ENCODE measurements around the gene OR51B6. TPM values are rescaled to one million over a fixed set of nuclear protein-coding genes. Genes with fewer than 3 reads are reported as not detected.

The OR51B6 gene
- total and polyA plus RNA-seq, 2 donors: not detected

DNA sequence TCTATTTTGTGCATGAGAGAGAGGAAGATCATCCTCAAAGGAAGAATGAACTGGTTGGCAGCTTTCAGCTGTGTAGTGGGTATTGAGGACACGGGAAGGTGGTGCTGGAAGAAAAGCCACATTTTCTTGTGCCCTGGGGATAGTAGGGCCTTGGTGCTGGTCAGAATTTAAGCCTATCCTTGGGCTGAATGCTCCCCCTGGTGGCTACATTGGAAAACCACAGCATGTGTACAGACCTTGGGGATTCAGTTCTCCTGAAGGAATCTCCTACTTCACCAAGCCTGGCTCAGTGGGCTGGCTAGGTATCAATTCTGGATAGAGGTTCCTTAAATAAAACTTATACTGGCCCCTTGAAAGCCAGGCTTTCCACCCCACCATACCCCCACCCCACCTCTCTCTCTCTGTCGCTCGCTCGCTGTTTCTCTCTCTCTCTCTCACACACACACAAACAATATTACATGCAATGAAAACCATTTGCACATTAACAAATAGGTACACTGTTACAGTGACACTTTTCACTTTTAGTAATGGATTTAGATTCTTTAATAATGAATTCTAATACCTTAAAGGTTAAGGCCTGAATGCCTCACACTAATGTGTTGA lies 29.5 kb downstream of the OR51B6 start:
- no peaks in the 10 kb centered on the region for H3K4me1 ChIP-seq (ENCODE audit: control insufficient read depth in 2 of 2, insufficient read depth in 2 of 2, low read length in 2 of 2)
- WGBS: 82% methylated on average over 4 of the region's 4 CpGs
- no peaks in the 10 kb centered on the region for H3K36me3 ChIP-seq (ENCODE audit: control insufficient read depth in 2 of 2, insufficient read depth in 2 of 2, low read length in 1 of 2)
- H3K27me3 ChIP-seq (ENCODE audit: control insufficient read depth in 2 of 2, insufficient read depth in 1 of 2, low read length in 1 of 2): no peaks in the 10 kb centered on the region
- H3K27ac ChIP-seq (ENCODE audit: low read depth in 1 of 2, low read length in 1 of 2): no peak overlapping the region
- H3K9me3 ChIP-seq (ENCODE audit: control insufficient read depth in 2 of 2, insufficient read depth in 1 of 2, low read length in 1 of 2): no peaks in the 10 kb centered on the region
- H3K4me3 ChIP-seq (ENCODE audit: low read length in 2 of 2): no peak overlapping the region
- DNase-seq (ENCODE audit: low read depth in 6 of 9, low spot score in 9 of 9): peak in 4 of 9 donors; percentile 2 to 21 (median 11)

DNA sequence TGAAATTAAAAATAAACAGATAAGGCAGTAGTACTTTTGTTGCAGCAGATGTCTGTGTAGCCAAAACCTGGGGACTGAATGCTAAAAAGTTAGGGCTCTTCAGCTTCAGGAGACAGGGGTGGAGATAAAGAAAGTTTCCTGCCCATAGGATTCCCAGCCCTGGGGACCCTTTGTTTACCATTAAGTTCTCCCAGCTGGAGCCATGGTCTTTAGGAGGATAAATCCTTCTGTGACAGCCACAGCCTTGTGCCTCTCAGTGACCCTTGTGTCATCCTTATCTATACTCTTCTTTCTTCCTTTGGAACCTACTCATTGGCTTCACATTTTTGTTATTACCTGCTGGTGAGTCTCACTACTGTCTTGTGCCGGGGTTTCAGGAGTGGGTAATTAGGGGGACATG lies 32.3 kb downstream of the OR51B6 start, which contains the start of gene OR51M1:
Gene OR51M1, plus strand, starts transcription at position 237 of the 400 bp plus-strand sequence. CDS start 5,587 bp downstream, outside the sequence.
- Histone ChIP-seq H3K27me3 (ENCODE audit: control insufficient read depth in 2 of 2, insufficient read depth in 1 of 2, low read length in 1 of 2) (no peaks in the 10 kb centered on the region), H3K4me1 (ENCODE audit: control insufficient read depth in 2 of 2, insufficient read depth in 2 of 2, low read length in 2 of 2) (no peaks in the 10 kb centered on the region), H3K9me3 (ENCODE audit: control insufficient read depth in 2 of 2, insufficient read depth in 1 of 2, low read length in 1 of 2) (no peaks in the 10 kb centered on the region), H3K27ac (ENCODE audit: low read depth in 1 of 2, low read length in 1 of 2) (no peak within 1 kb of the TSS), H3K4me3 (ENCODE audit: low read length in 2 of 2) (no peak within 1 kb of the TSS), H3K36me3 (ENCODE audit: control insufficient read depth in 2 of 2, insufficient read depth in 2 of 2, low read length in 1 of 2) (no peaks in the 10 kb centered on the region)
- DNase-seq (ENCODE audit: low read depth in 6 of 9, low spot score in 9 of 9): no peak
- WGBS: 90% methylated on average over 1 of the region's 1 CpG

DNA sequence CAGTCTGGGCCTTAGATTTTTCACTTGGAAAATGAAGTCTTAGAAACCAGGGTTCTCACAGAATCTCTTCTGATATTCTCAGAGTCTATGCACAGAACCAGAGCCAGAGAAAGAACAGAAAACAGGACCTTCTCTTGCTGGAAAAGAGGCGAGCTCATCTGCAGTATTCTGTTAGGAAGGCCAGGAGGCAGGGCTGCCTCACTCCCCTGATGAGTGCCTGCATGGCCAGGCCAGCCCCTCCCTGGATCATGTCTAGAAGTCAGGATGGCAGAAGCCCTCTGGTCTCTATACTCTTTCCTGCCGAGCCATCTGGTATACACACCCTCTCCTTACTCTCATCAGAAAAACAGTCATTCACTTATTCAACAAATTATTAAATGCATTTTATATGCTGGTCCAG lies 33.0 kb downstream of the OR51B6 start:
- DNase-seq (ENCODE audit: low read depth in 6 of 9, low spot score in 9 of 9): no peak
- Histone ChIP-seq H3K4me3 (ENCODE audit: low read length in 2 of 2) (no peak overlapping the region), H3K4me1 (ENCODE audit: control insufficient read depth in 2 of 2, insufficient read depth in 2 of 2, low read length in 2 of 2) (no peaks in the 10 kb centered on the region), H3K27me3 (ENCODE audit: control insufficient read depth in 2 of 2, insufficient read depth in 1 of 2, low read length in 1 of 2) (no peaks in the 10 kb centered on the region), H3K36me3 (ENCODE audit: control insufficient read depth in 2 of 2, insufficient read depth in 2 of 2, low read length in 1 of 2) (no peaks in the 10 kb centered on the region), H3K27ac (ENCODE audit: low read depth in 1 of 2, low read length in 1 of 2) (no peak overlapping the region), H3K9me3 (ENCODE audit: control insufficient read depth in 2 of 2, insufficient read depth in 1 of 2, low read length in 1 of 2) (no peaks in the 10 kb centered on the region)
- 92% methylated on average over 2 of the region's 2 CpGs for WGBS

DNA sequence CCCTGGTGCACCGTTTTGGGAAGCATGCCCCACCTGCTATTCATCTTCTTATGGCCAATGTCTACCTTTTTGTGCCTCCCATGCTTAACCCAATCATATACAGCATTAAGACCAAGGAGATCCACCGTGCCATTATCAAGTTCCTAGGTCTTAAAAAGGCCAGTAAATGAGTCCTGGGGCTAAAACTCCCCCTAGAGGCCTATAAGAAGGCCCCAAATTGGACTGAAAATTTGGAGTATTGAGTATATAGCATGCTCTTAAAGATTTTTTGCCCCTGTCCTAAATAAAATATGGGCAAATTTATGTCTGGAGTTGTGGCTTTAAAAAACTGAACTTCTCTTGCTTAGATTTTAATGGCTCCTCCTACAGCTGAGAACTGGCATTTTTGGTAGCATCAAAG lies 38.9 kb downstream of the OR51B6 start:
- no peaks in the 10 kb centered on the region for H3K27me3 ChIP-seq (ENCODE audit: control insufficient read depth in 2 of 2, insufficient read depth in 1 of 2, low read length in 1 of 2)
- H3K27ac ChIP-seq (ENCODE audit: low read depth in 1 of 2, low read length in 1 of 2): no peak overlapping the region
- no peak overlapping the region for H3K4me3 ChIP-seq (ENCODE audit: low read length in 2 of 2)
- H3K9me3 ChIP-seq (ENCODE audit: control insufficient read depth in 2 of 2, insufficient read depth in 1 of 2, low read length in 1 of 2): no peaks in the 10 kb centered on the region
- no peaks in the 10 kb centered on the region for H3K4me1 ChIP-seq (ENCODE audit: control insufficient read depth in 2 of 2, insufficient read depth in 2 of 2, low read length in 2 of 2)
- DNase-seq (ENCODE audit: low read depth in 6 of 9, low spot score in 9 of 9): no peak
- no peaks in the 10 kb centered on the region for H3K36me3 ChIP-seq (ENCODE audit: control insufficient read depth in 2 of 2, insufficient read depth in 2 of 2, low read length in 1 of 2)
- WGBS: 92% methylated on average over 2 of the region's 2 CpGs

DNA sequence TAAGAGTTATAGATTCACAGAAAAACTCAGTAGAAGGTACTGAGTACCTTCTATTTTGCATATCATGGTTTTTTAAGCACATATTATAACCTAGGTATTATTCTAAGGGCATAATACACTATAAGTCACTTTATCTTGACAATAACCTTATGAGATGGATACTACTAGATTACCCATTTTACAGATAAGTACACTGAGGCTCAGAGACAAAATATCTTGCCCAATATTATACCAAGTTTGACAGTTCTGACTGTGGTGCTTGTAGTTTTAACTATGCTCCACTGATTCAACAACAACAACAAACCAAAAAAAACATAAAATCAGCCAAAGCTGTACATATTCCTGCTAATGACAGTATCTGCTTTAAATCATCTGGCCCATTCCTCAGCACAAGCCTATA lies 42.8 kb downstream of the OR51B6 start:
- Histone ChIP-seq H3K9me3 (ENCODE audit: control insufficient read depth in 2 of 2, insufficient read depth in 1 of 2, low read length in 1 of 2) (no peaks in the 10 kb centered on the region), H3K4me3 (ENCODE audit: low read length in 2 of 2) (no peak overlapping the region), H3K36me3 (ENCODE audit: control insufficient read depth in 2 of 2, insufficient read depth in 2 of 2, low read length in 1 of 2) (no peaks in the 10 kb centered on the region), H3K4me1 (ENCODE audit: control insufficient read depth in 2 of 2, insufficient read depth in 2 of 2, low read length in 2 of 2) (no peaks in the 10 kb centered on the region), H3K27me3 (ENCODE audit: control insufficient read depth in 2 of 2, insufficient read depth in 1 of 2, low read length in 1 of 2) (no peaks in the 10 kb centered on the region), H3K27ac (ENCODE audit: low read depth in 1 of 2, low read length in 1 of 2) (no peak overlapping the region)
- DNase-seq (ENCODE audit: low read depth in 6 of 9, low spot score in 9 of 9): no peak

DNA sequence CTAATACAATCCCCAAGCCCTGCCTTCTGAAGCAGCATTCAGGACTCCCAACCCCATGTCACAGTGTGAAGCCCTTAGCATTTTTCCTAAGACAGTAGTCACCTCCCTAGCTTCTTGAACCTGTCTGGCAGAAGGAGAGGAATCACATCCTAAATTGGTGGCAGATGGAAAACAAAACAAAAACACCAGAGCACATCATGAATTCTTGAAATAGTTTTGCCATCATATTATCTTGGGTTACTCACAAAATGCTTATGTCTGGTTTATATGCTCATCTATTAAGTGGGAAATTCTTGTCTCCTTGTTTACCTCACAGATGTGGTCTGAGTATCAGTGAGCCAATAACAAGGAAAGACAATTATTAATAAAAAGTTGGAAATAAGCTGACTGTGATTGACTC lies 47.6 kb downstream of the OR51B6 start:
- DNase-seq (ENCODE audit: low read depth in 6 of 9, low spot score in 9 of 9): no peak
- Histone ChIP-seq H3K27me3 (ENCODE audit: control insufficient read depth in 2 of 2, insufficient read depth in 1 of 2, low read length in 1 of 2) (no peaks in the 10 kb centered on the region), H3K36me3 (ENCODE audit: control insufficient read depth in 2 of 2, insufficient read depth in 2 of 2, low read length in 1 of 2) (no peaks in the 10 kb centered on the region), H3K9me3 (ENCODE audit: control insufficient read depth in 2 of 2, insufficient read depth in 1 of 2, low read length in 1 of 2) (no peaks in the 10 kb centered on the region), H3K4me3 (ENCODE audit: low read length in 2 of 2) (no peak overlapping the region), H3K4me1 (ENCODE audit: control insufficient read depth in 2 of 2, insufficient read depth in 2 of 2, low read length in 2 of 2) (no peaks in the 10 kb centered on the region), H3K27ac (ENCODE audit: low read depth in 1 of 2, low read length in 1 of 2) (no peak overlapping the region)

Other genes with a start within 250 kb of the OR51B6 start
- gene OR52A5, start 213.2 kb upstream of the OR51B6 start, total RNA-seq: not detected
- not detected for gene OR52A5, start 213.2 kb upstream of the OR51B6 start, polyA plus RNA-seq
- gene OR52A1, start 196.8 kb upstream of the OR51B6 start, total RNA-seq: not detected
- not detected for gene OR52A1, start 196.8 kb upstream of the OR51B6 start, polyA plus RNA-seq
- gene OR51V1, start 150.8 kb upstream of the OR51B6 start, total RNA-seq: not detected
- gene OR51V1, start 150.8 kb upstream of the OR51B6 start, polyA plus RNA-seq: not detected
- 341 TPM for gene HBB, start 124.4 kb upstream of the OR51B6 start, total RNA-seq
- 22.3 TPM for gene HBB, start 124.4 kb upstream of the OR51B6 start, polyA plus RNA-seq
- gene HBD, start 117.0 kb upstream of the OR51B6 start, total RNA-seq: 1.1 TPM
- gene HBD, start 117.0 kb upstream of the OR51B6 start, polyA plus RNA-seq: 1.3 TPM
- gene HBG1, start 101.7 kb upstream of the OR51B6 start, total RNA-seq: 612 TPM
- gene HBG1, start 101.7 kb upstream of the OR51B6 start, polyA plus RNA-seq: 0.41 TPM
- 5,270 TPM for gene HBG2, start 96.7 kb upstream of the OR51B6 start, total RNA-seq
- gene HBG2, start 96.7 kb upstream of the OR51B6 start, polyA plus RNA-seq: 1.0 TPM
- gene HBE1, start 81.6 kb upstream of the OR51B6 start, total RNA-seq: 5.5 TPM
- 1.8 TPM for gene HBE1, start 81.6 kb upstream of the OR51B6 start, polyA plus RNA-seq
- gene OR51B4, start 49.6 kb upstream of the OR51B6 start, total RNA-seq: not detected
- gene OR51B4, start 49.6 kb upstream of the OR51B6 start, polyA plus RNA-seq: not detected
- gene OR51B2, start 27.2 kb upstream of the OR51B6 start, total RNA-seq: not detected
- gene OR51B2, start 27.2 kb upstream of the OR51B6 start, polyA plus RNA-seq: 0.07 TPM
- 0.14 TPM for gene OR51B5, start 8.0 kb upstream of the OR51B6 start, total RNA-seq
- gene OR51B5, start 8.0 kb upstream of the OR51B6 start, polyA plus RNA-seq: 0.21 TPM
- gene OR51M1, start 32.3 kb downstream of the OR51B6 start, total RNA-seq: not detected
- 0.02 TPM for gene OR51M1, start 32.3 kb downstream of the OR51B6 start, polyA plus RNA-seq
- not detected for gene OR51Q1, start 70.6 kb downstream of the OR51B6 start, total RNA-seq
- not detected for gene OR51Q1, start 70.6 kb downstream of the OR51B6 start, polyA plus RNA-seq
- not detected for gene OR51I1, start 90.0 kb downstream of the OR51B6 start, total RNA-seq
- not detected for gene OR51I1, start 90.0 kb downstream of the OR51B6 start, polyA plus RNA-seq
- gene OR51I2, start 97.8 kb downstream of the OR51B6 start, total RNA-seq: not detected
- gene OR51I2, start 97.8 kb downstream of the OR51B6 start, polyA plus RNA-seq: not detected
- gene OR52D1, start 137.2 kb downstream of the OR51B6 start, total RNA-seq: not detected
- gene OR52D1, start 137.2 kb downstream of the OR51B6 start, polyA plus RNA-seq: not detected
- under 0.01 TPM for gene UBQLN3, start 158.4 kb downstream of the OR51B6 start, total RNA-seq
- 0.07 TPM for gene UBQLN3, start 158.4 kb downstream of the OR51B6 start, polyA plus RNA-seq
- gene UBQLNL, start 165.2 kb downstream of the OR51B6 start, total RNA-seq: 0.09 TPM
- gene UBQLNL, start 165.2 kb downstream of the OR51B6 start, polyA plus RNA-seq: 1.5 TPM
- 0.05 TPM for gene OR52H1, start 197.0 kb downstream of the OR51B6 start, total RNA-seq
- not detected for gene OR52H1, start 197.0 kb downstream of the OR51B6 start, polyA plus RNA-seq
- gene OR52B6, start 229.4 kb downstream of the OR51B6 start, total RNA-seq: not detected
- not detected for gene OR52B6, start 229.4 kb downstream of the OR51B6 start, polyA plus RNA-seq
- gene TRIM6, start 245.1 kb downstream of the OR51B6 start, total RNA-seq: 1.7 TPM
- 2.9 TPM for gene TRIM6, start 245.1 kb downstream of the OR51B6 start, polyA plus RNA-seq

All from thymus (tissue), 11 donors.